ENCODE data around the gene WDR86.

DNA sequence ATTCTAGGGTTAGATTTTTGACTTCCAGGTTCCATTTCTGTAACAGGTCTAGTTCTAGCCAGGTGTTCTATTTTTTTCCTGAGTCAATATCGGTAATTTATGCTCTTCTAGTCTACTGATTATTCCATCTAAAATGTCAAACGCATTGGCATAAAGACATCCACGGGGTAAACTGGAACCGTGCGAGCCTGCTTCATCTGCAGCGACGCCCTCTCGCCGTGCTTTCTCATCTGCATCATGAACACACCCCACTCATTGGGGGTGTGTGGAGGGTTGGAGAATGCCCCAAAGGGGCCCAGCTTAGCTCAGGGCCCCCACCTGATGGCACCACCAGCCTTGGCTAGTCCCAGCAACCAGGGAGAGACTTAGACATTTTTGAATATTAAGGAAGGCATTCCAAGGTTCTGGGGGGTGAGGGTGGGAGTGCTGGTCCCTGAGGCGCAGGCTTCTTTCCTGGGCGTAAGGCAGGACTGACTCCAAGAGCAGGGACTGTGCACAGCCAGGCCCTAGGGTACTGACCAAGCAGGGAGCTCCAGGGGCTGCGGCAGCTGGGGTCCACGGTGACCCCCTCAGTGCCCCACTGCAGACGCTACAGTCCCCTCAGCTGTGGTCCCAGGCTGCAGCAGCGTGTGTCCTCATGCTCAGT is 43.0 kb upstream of the WDR86 start:
- TF ChIP-seq, protein P1, sequence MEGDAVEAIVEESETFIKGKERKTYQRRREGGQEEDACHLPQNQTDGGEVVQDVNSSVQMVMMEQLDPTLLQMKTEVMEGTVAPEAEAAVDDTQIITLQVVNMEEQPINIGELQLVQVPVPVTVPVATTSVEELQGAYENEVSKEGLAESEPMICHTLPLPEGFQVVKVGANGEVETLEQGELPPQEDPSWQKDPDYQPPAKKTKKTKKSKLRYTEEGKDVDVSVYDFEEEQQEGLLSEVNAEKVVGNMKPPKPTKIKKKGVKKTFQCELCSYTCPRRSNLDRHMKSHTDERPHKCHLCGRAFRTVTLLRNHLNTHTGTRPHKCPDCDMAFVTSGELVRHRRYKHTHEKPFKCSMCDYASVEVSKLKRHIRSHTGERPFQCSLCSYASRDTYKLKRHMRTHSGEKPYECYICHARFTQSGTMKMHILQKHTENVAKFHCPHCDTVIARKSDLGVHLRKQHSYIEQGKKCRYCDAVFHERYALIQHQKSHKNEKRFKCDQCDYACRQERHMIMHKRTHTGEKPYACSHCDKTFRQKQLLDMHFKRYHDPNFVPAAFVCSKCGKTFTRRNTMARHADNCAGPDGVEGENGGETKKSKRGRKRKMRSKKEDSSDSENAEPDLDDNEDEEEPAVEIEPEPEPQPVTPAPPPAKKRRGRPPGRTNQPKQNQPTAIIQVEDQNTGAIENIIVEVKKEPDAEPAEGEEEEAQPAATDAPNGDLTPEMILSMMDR (IDR thresholded peaks at IDR 0.05) = no peak
- no peak for TF ChIP-seq POLR2A (IDR thresholded peaks at IDR 0.05; ENCODE audit: low read depth)
- no peak for TF ChIP-seq POLR2AphosphoS5 (IDR thresholded peaks at IDR 0.05)
- TF ChIP-seq EP300 (IDR thresholded peaks at IDR 0.05) = no peak

Measured in esophagus muscularis mucosa (tissue), 4 donors.